SK-N-SH (cell line): Measurements from ENCODE around the gene ARHGEF19. TPM values are rescaled to one million over a fixed set of nuclear protein-coding genes. Genes with fewer than 3 reads are reported as not detected.

Experiments used
- CTCF ChIA-PET: fragments of 300-600, 350-600 bp; formaldehyde crosslinking; extraction: SDS; loops from one replicate; lab custom pipeline; 2021; lab: Yijun Ruan, JAX
- POLR2A ChIA-PET: fragments of 350-600 bp; sonication (Branson Sonifier 250); formaldehyde crosslinking; extraction: SDS; loops from one replicate; lab custom pipeline; 2020; ENCODE audit warnings: antibody characterized with exemption, inconsistent platforms; lab: Yijun Ruan, JAX
- DNase-seq: peaks from one replicate; pipeline ENCODE4 v3.0.0; 2012
- H2AFZ ChIP-seq: fragments of 200-600 bp; sonication (generic); 2 replicates; pipeline ENCODE4 v1.8.1; 2016; ENCODE audit warnings: antibody characterized with exemption, mild to moderate bottlenecking, low read depth
- H3F3A ChIP-seq: fragments of 200-600 bp; sonication (generic); replicated peaks from 2 replicates; pipeline ENCODE3; 2016; ENCODE audit warnings: antibody characterized with exemption, mild to moderate bottlenecking; ENCODE audit not compliant: insufficient read depth
- H3K27ac ChIP-seq, 2 experiments: fragments of 200-500 bp in 1 of 2; fragments of 200-600 bp in 1 of 2; sonication (Bioruptor generic) in 1 of 2; sonication (generic), shearing (Covaris generic) in 1 of 2; 2 replicates each; pipeline versions ENCODE4 v1.5.1 to v1.6.1; 2014 to 2016; ENCODE audit warnings: low read depth in 2 of 2, inconsistent platforms in 1 of 2, low read length in 1 of 2, mild to moderate bottlenecking in 1 of 2, mixed read lengths in 1 of 2
- H3K27me3 ChIP-seq: fragments of 200-600 bp; sonication (generic), shearing (Covaris generic); 2 replicates; pipeline ENCODE4 v1.6.1; 2016; ENCODE audit warnings: mixed run types; ENCODE audit not compliant: insufficient read depth
- H3K36me3 ChIP-seq, 2 experiments: fragments of 200-500 bp in 1 of 2; fragments of 200-600 bp in 1 of 2; sonication (Bioruptor generic) in 1 of 2; sonication (generic) in 1 of 2; replicated peaks in 1 of 2; 2 replicates each; pipeline versions ENCODE3 to v1.5.1; 2014 to 2016; ENCODE audit warnings: low read length in 1 of 2, mild to moderate bottlenecking in 1 of 2; ENCODE audit not compliant: insufficient read depth in 2 of 2, control insufficient read depth in 1 of 2
- H3K4me1 ChIP-seq, 2 experiments: fragments of 200-500 bp in 1 of 2; fragments of 200-600 bp in 1 of 2; sonication (Bioruptor generic) in 1 of 2; sonication (generic), shearing (Covaris generic) in 1 of 2; 2 replicates each; pipeline versions ENCODE4 v1.5.1 to v1.6.1; 2014 to 2016; ENCODE audit warnings: low read depth in 1 of 2, low read length in 1 of 2, mixed run types in 1 of 2; ENCODE audit not compliant: insufficient read depth in 2 of 2, control insufficient read depth in 1 of 2
- H3K4me2 ChIP-seq: fragments of 200-600 bp; sonication (generic), shearing (Covaris generic); 2 replicates; pipeline ENCODE4 v1.6.1; 2017; ENCODE audit warnings: mixed run types
- H3K4me3 ChIP-seq, 2 experiments: fragments of 200-500 bp in 1 of 2; fragments of 200-600 bp in 1 of 2; sonication (Bioruptor generic) in 1 of 2; sonication (generic), shearing (Covaris generic) in 1 of 2; 2 replicates each; pipeline versions ENCODE4 v1.5.1 to v1.8.1; 2014 to 2016; ENCODE audit warnings: low read depth in 2 of 2, inconsistent platforms in 1 of 2, low read length in 1 of 2, mild to moderate bottlenecking in 1 of 2, mixed read lengths in 1 of 2, moderate library complexity in 1 of 2
- H3K79me2 ChIP-seq: fragments of 200-600 bp; sonication (generic); 2 replicates; pipeline ENCODE4 v1.8.1; 2017; ENCODE audit warnings: mild to moderate bottlenecking; ENCODE audit not compliant: insufficient read depth
- H3K9ac ChIP-seq: fragments of 200-600 bp; sonication (generic); 2 replicates; pipeline ENCODE4 v1.6.1; 2017; ENCODE audit warnings: mixed run types
- H3K9me2 ChIP-seq: fragments of 200-600 bp; sonication (generic); 2 replicates; pipeline ENCODE4 v1.6.1; 2017; ENCODE audit warnings: mixed run types
- H3K9me3 ChIP-seq: fragments of 200-600 bp; sonication (generic); 2 replicates; pipeline ENCODE4 v1.6.1; 2017; ENCODE audit warnings: mixed run types, mild to moderate bottlenecking, moderate library complexity
- H4K20me1 ChIP-seq: fragments of 200-600 bp; sonication (generic); 2 replicates; pipeline ENCODE4 v1.6.1; 2017; ENCODE audit warnings: mild to moderate bottlenecking, mixed run types; ENCODE audit not compliant: insufficient read depth
- ELF1 ChIP-seq: IDR thresholded peaks from 2 replicates; pipeline ENCODE4 v1.4.0; 2012
- EP300 ChIP-seq, 2 experiments: IDR thresholded peaks; 2 replicates each; pipeline versions ENCODE4 v1.4.0 to v1.6.1; 2012; ENCODE audit warnings: borderline replicate concordance in 1 of 2, low read depth in 1 of 2, low read length in 1 of 2
- EZH2phosphoT487 ChIP-seq: fragments of 200-600 bp; sonication (generic); IDR thresholded peaks from 2 replicates; pipeline ENCODE4 v1.6.1; 2017; ENCODE audit warnings: low read depth, mixed run types, mild to moderate bottlenecking, antibody characterized with exemption, moderate library complexity, borderline replicate concordance
- FOXJ3 ChIP-seq: sonication (generic); formaldehyde crosslinking; IDR thresholded peaks from 2 replicates; pipeline ENCODE4 v1.5.1; 2020; ENCODE audit warnings: mild to moderate bottlenecking, missing genetic modification reagents
- JUND ChIP-seq: IDR thresholded peaks from 2 replicates; pipeline ENCODE4 v1.4.0; 2012
- MEF2A ChIP-seq: IDR thresholded peaks from 2 replicates; pipeline ENCODE4 v1.4.0; 2012; ENCODE audit warnings: low read depth, borderline replicate concordance
- MXI1 ChIP-seq: IDR thresholded peaks from 2 replicates; pipeline ENCODE4 v1.6.1; 2012; ENCODE audit warnings: mild to moderate bottlenecking, low read depth, low read length, improper control_type of control experiment
- NRF1 ChIP-seq: IDR thresholded peaks from 2 replicates; pipeline ENCODE4 v1.6.1; 2012; ENCODE audit warnings: low read depth, mild to moderate bottlenecking, low read length
- RCOR1 ChIP-seq: fragments of 150-350 bp; IDR thresholded peaks from 2 replicates; pipeline ENCODE4 v1.6.1; 2017; ENCODE audit warnings: antibody characterized with exemption, low read length
- REST ChIP-seq: IDR thresholded peaks from 2 replicates; pipeline ENCODE4 v1.6.1; 2012; ENCODE audit warnings: mild to moderate bottlenecking, low read depth, low read length, moderate library complexity
- RFX5 ChIP-seq: IDR thresholded peaks from 2 replicates; pipeline ENCODE4 v1.6.1; 2012; ENCODE audit warnings: mild to moderate bottlenecking, improper control_type of control experiment, low read length
- TAF1 ChIP-seq: IDR thresholded peaks from 2 replicates; pipeline ENCODE4 v1.6.1; 2012; ENCODE audit warnings: low read depth, mild to moderate bottlenecking, low read length, moderate library complexity, borderline replicate concordance
- TEAD4 ChIP-seq: IDR thresholded peaks from 2 replicates; pipeline ENCODE4 v1.4.0; 2012; ENCODE audit warnings: mild to moderate bottlenecking, borderline replicate concordance; ENCODE audit not compliant: insufficient read depth
- WGBS: methylation state at CpG from one replicate; pipeline ENCODE4 v1.1.6; 2017; ENCODE audit warnings: low lambda C conversion rate; 5-methylcytosine and 5-hydroxymethylcytosine counted together
- polyA plus RNA-seq, 3 experiments: library from polyadenylated mRNA; depleted of rRNA; stranded (reverse); fragments of >200 nt; gene quantifications; 2 replicates each; pipeline ENCODE4 v1.2.3, GENCODE V29; 2012
- TF ChIP-seq, protein P1 (sequence below): fragments of 150-350 bp; IDR thresholded peaks from 2 replicates; pipeline ENCODE4 v1.6.1; 2017; ENCODE audit warnings: antibody characterized with exemption, low read length, low read depth, borderline replicate concordance
- TF ChIP-seq, protein P2 (sequence below): IDR thresholded peaks from 2 replicates; pipeline ENCODE4 v1.4.0; 2012; ENCODE audit warnings: low read depth, borderline replicate concordance

Gene ARHGEF19
- polyA plus RNA-seq, 1 of the 3 experiments (the other 2 are of a cell fraction), result 11.5 TPM

- CTCF ChIA-PET, result interaction anchor here (1.5 to 8.8 kb wide), 5 partner anchors 11 to 77 kb away, joined by 4 to 125 read pairs (median 5); partner anchors contain the start of gene FAM131C
- Histone ChIP-seq H3K36me3 (peaks cover 26 to 33% of the 10 kb centered on the region in 2 experiments), H3K27me3 (no peaks in the 10 kb centered on the region), H3K27ac (peak overlapping the region; percentile 62 to 75), H3K9me3 (no peaks in the 10 kb centered on the region), H3K9me2 (no peaks in the 10 kb centered on the region), H3K4me3 (peak overlapping the region in 1 of 2 experiments; percentile 0; a peak in 1 of 4 replicates), H3K79me2 (peaks cover 92% of the 10 kb centered on the region), H3K4me1 (peaks cover 32 to 62% of the 10 kb centered on the region in 2 experiments; a peak in 3 of 4 replicates), H3K9ac (no peak overlapping the region), H2AFZ (no peak overlapping the region), H3F3A (peaks cover 40% of the 10 kb centered on the region)
- POLR2A ChIA-PET, result interaction anchor here (1.0 kb wide), 1 partner anchor 40 kb away, joined by 3 read pairs; no protein-coding TSS in a partner anchor
- TF ChIP-seq FOXJ3 (CRISPR knock-in tag), result no peak
- no peak for TF ChIP-seq JUND
- no peak for TF ChIP-seq ELF1
- TF ChIP-seq, protein P1, sequence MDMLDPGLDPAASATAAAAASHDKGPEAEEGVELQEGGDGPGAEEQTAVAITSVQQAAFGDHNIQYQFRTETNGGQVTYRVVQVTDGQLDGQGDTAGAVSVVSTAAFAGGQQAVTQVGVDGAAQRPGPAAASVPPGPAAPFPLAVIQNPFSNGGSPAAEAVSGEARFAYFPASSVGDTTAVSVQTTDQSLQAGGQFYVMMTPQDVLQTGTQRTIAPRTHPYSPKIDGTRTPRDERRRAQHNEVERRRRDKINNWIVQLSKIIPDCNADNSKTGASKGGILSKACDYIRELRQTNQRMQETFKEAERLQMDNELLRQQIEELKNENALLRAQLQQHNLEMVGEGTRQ, result no peak
- no peak for TF ChIP-seq EP300 (IDR thresholded peaks at IDR 0.05; ENCODE audit: borderline replicate concordance in 1 of 2, low read depth in 1 of 2, low read length in 1 of 2)
- TF ChIP-seq, protein P2, sequence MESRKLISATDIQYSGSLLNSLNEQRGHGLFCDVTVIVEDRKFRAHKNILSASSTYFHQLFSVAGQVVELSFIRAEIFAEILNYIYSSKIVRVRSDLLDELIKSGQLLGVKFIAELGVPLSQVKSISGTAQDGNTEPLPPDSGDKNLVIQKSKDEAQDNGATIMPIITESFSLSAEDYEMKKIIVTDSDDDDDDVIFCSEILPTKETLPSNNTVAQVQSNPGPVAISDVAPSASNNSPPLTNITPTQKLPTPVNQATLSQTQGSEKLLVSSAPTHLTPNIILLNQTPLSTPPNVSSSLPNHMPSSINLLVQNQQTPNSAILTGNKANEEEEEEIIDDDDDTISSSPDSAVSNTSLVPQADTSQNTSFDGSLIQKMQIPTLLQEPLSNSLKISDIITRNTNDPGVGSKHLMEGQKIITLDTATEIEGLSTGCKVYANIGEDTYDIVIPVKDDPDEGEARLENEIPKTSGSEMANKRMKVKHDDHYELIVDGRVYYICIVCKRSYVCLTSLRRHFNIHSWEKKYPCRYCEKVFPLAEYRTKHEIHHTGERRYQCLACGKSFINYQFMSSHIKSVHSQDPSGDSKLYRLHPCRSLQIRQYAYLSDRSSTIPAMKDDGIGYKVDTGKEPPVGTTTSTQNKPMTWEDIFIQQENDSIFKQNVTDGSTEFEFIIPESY, result no peak
- no peak for TF ChIP-seq RFX5
- TF ChIP-seq NRF1, result no peak
- no peak for TF ChIP-seq RCOR1
- no peak for TF ChIP-seq MEF2A
- TF ChIP-seq REST, result no peak
- TF ChIP-seq TEAD4, result no peak
- TF ChIP-seq EZH2phosphoT487, result no peak
- no peak for TF ChIP-seq MXI1
- no peak for TF ChIP-seq TAF1
- TF ChIP-seq, all 33 proteins: peak for 0
- H4K20me1 ChIP-seq, result peaks cover 10% of the 10 kb centered on the region; the same call in 1 of the 2 replicates
- no peak for DNase-seq
- WGBS, result 94% methylated on average over 6 of the region's 6 CpGs
- peak overlapping the region; percentile 98; the same call in 1 of the 2 replicates for H3K4me2 ChIP-seq
These were observed 61.9 kb downstream of the ARHGEF19 start for GRCh38 chr1:16150508-16150907.
